Endothelial cell of hepatic sinusoid (primary cell): ENCODE results near the gene RNF144A.

Experiments used
- in situ Hi-C: cut with HindIII; loops from 2 replicates; pipeline ENCODE4 v1.10.0; 2017; ENCODE audit warnings: low sequenced_read_pairs

The RNF144A gene

GRCh38 chr2:6968319-6969100 is 51.3 kb downstream of the RNF144A start:
- in situ Hi-C loops = no loop called here

GRCh38 chr2:6970551-6970950 is 53.3 kb downstream of the RNF144A start:
- in situ Hi-C loops = no loop called here

- in situ Hi-C loops = no loop called here
Observed at GRCh38 chr2:6970976-6971480, 53.8 kb downstream of the RNF144A start.

GRCh38 chr2:6971502-6971901 is 54.3 kb downstream of the RNF144A start:
- in situ Hi-C loops = no loop called here

- in situ Hi-C loops = no loop called here
Observed at GRCh38 chr2:6972067-6972710, 55.0 kb downstream of the RNF144A start.

- in situ Hi-C loops = no loop called here
Observed at GRCh38 chr2:6973895-6974545, 56.8 kb downstream of the RNF144A start.

GRCh38 chr2:6975988-6976387 is 58.8 kb downstream of the RNF144A start:
- in situ Hi-C loops = no loop called here

GRCh38 chr2:6977113-6977741 is 60.0 kb downstream of the RNF144A start:
- in situ Hi-C loops = no loop called here

- in situ Hi-C loops = no loop called here
Observed at GRCh38 chr2:6977786-6978185, 60.6 kb downstream of the RNF144A start.

- in situ Hi-C loops = no loop called here
Observed at GRCh38 chr2:6978991-6979390, 61.8 kb downstream of the RNF144A start.

- in situ Hi-C loops = no loop called here
Observed at GRCh38 chr2:6982449-6982848, 65.2 kb downstream of the RNF144A start.

- in situ Hi-C loops = no loop called here
Observed at GRCh38 chr2:6982934-6983589, 65.8 kb downstream of the RNF144A start.

- in situ Hi-C loops = no loop called here
Observed at GRCh38 chr2:6986301-6986911, 69.2 kb downstream of the RNF144A start.

GRCh38 chr2:6986912-6987361 is 69.7 kb downstream of the RNF144A start:
- in situ Hi-C loops = no loop called here

GRCh38 chr2:6990871-6991270 is 73.7 kb downstream of the RNF144A start:
- in situ Hi-C loops = no loop called here

- in situ Hi-C loops = no loop called here
Observed at GRCh38 chr2:6992794-6993228, 75.6 kb downstream of the RNF144A start.

GRCh38 chr2:6993229-6993640 is 76.0 kb downstream of the RNF144A start:
- in situ Hi-C loops = no loop called here

- in situ Hi-C loops = no loop called here
Observed at GRCh38 chr2:6993936-6994335, 76.7 kb downstream of the RNF144A start.

GRCh38 chr2:6994536-6995128 is 77.4 kb downstream of the RNF144A start:
- in situ Hi-C loops = no loop called here
